ENCODE results near the gene EHBP1L1.

DNA sequence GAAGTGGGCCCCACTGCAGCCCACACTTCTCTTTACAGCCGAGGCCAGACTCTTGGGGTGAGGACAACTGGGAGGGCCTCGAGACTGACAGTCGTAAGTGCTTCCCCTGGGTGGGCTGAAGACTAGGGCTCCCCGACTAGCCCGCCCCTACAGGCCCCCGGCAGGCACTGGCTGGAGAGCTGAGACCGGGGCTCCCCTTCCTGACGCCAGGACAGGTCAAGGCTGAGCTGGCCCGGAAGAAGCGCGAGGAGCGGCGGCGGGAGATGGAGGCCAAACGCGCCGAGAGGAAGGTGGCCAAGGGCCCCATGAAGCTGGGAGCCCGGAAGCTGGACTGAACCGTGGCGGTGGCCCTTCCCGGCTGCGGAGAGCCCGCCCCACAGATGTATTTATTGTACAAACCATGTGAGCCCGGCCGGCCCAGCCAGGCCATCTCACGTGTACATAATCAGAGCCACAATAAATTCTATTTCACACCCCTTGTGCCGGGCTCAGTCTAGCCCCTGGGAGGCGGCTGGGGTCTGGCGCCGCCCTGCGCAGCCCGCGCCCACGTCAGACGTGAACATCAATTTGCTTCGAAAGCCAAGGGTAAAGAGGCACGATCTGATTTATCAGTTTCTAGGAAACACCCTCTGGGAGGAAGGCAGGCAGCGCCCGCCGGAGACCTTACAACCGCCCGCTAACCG, 37.5 kb upstream of the EHBP1L1 start:
- TF ChIP-seq POLR2AphosphoS5 (IDR thresholded peaks at IDR 0.05; ENCODE audit: borderline replicate concordance, low read depth, low read length) = no peak
- TF ChIP-seq FOXP2 (optimal IDR thresholded peaks at IDR 0.05; ENCODE audit: control extremely low read depth, extremely low read length, insufficient read depth) = no peak
- no peak for TF ChIP-seq EZH2 (IDR thresholded peaks at IDR 0.05)
